C4-2B (cell line): Measurements from ENCODE around the gene KCNK6.

Experiments used
- CTCF ChIP-seq: fragments of 450-650 bp; conservative IDR thresholded peaks from 2 replicates; pipeline ENCODE4 v1.5.1; 2017; ENCODE audit warnings: mild to moderate bottlenecking
- ZFX ChIP-seq: fragments of 450-650 bp; IDR thresholded peaks from 2 replicates; pipeline ENCODE4 v1.6.1; 2017

DNA sequence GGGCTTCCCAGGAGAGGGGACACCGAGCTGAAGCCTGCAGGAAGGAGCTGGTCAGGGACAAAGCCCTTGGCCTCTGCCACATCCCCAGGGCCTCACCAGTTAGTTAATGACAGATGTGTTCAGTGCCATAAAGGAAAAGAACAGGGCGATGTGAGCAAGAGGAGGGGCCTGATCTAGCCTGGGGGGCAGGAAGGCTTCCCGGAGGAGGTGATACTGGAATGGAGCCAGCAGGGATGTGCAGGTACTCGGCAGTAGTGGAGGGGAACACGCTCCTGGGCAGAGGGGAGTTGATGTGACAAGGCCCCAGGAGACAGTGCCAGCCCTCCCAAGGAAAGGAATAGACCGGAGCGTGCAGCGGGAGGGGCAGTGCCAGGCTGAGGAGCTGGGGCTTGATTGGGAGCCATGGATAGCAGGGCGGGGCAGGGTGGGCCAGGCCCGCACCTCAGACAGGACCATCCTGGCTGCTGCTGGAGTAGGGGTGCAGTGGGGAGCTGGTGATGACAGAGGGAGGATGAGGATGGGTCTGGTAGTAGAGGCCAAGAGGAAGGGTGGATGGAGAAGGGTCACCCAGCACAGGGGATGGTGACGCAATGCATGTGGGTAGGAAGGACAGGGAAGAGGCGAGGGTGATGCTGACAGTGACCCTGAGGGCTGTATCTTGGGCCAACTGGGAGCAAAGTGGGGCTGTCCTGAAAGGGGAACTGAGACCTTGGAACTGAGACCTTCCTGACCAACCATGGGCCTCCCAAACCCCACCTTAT is 11.5 kb upstream of the KCNK6 start:
- TF ChIP-seq CTCF (no peak), ZFX (no peak)
